Stimulated activated CD8-positive, alpha-beta memory T cell treated with anti-CD3 and anti-CD28 coated beads, Interleukin-2, amount 100 ng/mL, for 48 hours (primary cell): ENCODE results near the gene NT5DC2.

ENCODE experiments used
- DNase-seq, 2 donors: peaks; one replicate each; pipeline ENCODE4 v3.0.0-alpha.2; 2020; ENCODE audit warnings: low read depth in 2 of 2

NT5DC2 gene

GRCh38 chr3:52488746-52489145 lies 44.9 kb downstream of the NT5DC2 start:
- no peak for DNase-seq

- no peak for DNase-seq
Observed at GRCh38 chr3:52487788-52488691, 45.6 kb downstream of the NT5DC2 start.

- no peak for DNase-seq
Observed at GRCh38 chr3:52487050-52487787, 46.4 kb downstream of the NT5DC2 start.

- no peak for DNase-seq
Observed at GRCh38 chr3:52484680-52485461, 48.8 kb downstream of the NT5DC2 start.

GRCh38 chr3:52483577-52484381 lies 49.9 kb downstream of the NT5DC2 start:
- no peak for DNase-seq

GRCh38 chr3:52483081-52483480 lies 50.6 kb downstream of the NT5DC2 start:
- DNase-seq: no peak

GRCh38 chr3:52481819-52482521 lies 51.7 kb downstream of the NT5DC2 start:
- DNase-seq: no peak

GRCh38 chr3:52480768-52481715 lies 52.6 kb downstream of the NT5DC2 start:
- DNase-seq: no peak

GRCh38 chr3:52479877-52480575 lies 53.6 kb downstream of the NT5DC2 start:
- DNase-seq: no peak

- no peak for DNase-seq
Observed at GRCh38 chr3:52479037-52479876, 54.4 kb downstream of the NT5DC2 start.

GRCh38 chr3:52477796-52478095 lies 55.9 kb downstream of the NT5DC2 start:
- no peak for DNase-seq

GRCh38 chr3:52477076-52477795 lies 56.4 kb downstream of the NT5DC2 start:
- DNase-seq: no peak
